ENCODE results near the gene LRRC49.

The LRRC49 gene

GRCh38 chr15:70956201-70956995, 63.8 kb downstream of the LRRC49 start:
- Histone ChIP-seq H3K79me1 (ENCODE audit: low read length) (no peaks in the 10 kb centered on the region), H3K4me2 (ENCODE audit: low read length) (no peak overlapping the region), H2AK5ac (ENCODE audit: low read length) (no peak overlapping the region), H4K8ac (ENCODE audit: low read depth, low read length) (no peak overlapping the region), H3K4ac (ENCODE audit: low read depth, low read length) (no peak overlapping the region), H2BK120ac (ENCODE audit: low read depth, low read length) (no peak overlapping the region), H3K4me3 (ENCODE audit: low read length) (no peak overlapping the region), H3K36me3 (ENCODE audit: control insufficient read depth, insufficient read depth, low read length) (no peaks in the 10 kb centered on the region), H3K18ac (ENCODE audit: low read length) (no peak overlapping the region), H3K27me3 (ENCODE audit: insufficient read depth, low read length, poor library complexity) (no peaks in the 10 kb centered on the region), H3K56ac (ENCODE audit: low read length) (no peak overlapping the region), H3K9ac (ENCODE audit: low read length) (no peak overlapping the region), H4K5ac (ENCODE audit: low read length) (no peak overlapping the region), H2BK5ac (ENCODE audit: low read length) (no peak overlapping the region), H3K4me1 (ENCODE audit: control insufficient read depth, low read depth, low read length) (no peaks in the 10 kb centered on the region), H2BK15ac (replicated peaks; ENCODE audit: low read depth) (no peak overlapping the region), H3K27ac (ENCODE audit: low read depth, low read length) (no peak overlapping the region), H3K79me2 (ENCODE audit: control insufficient read depth, insufficient read depth, low read length) (no peaks in the 10 kb centered on the region), H3K23ac (ENCODE audit: low read length) (no peak overlapping the region)
- WGBS (ENCODE audit: extremely low coverage, insufficient coverage, low lambda C conversion rate): no CpG with 5 or more reads among the region's 3 CpGs
- DNase-seq: no peak

- H3K79me1 ChIP-seq (ENCODE audit: low read length): no peaks in the 10 kb centered on the region
- no peaks in the 10 kb centered on the region for H3K79me2 ChIP-seq (ENCODE audit: control insufficient read depth, insufficient read depth, low read length)
- no peak for DNase-seq
- no peaks in the 10 kb centered on the region for H3K27me3 ChIP-seq (ENCODE audit: insufficient read depth, low read length, poor library complexity)
- H2AK5ac ChIP-seq (ENCODE audit: low read length): no peak overlapping the region
- H2BK15ac ChIP-seq (replicated peaks; ENCODE audit: low read depth): no peak overlapping the region
- no peak overlapping the region for H3K56ac ChIP-seq (ENCODE audit: low read length)
- H3K4me3 ChIP-seq (ENCODE audit: low read length): no peak overlapping the region
- H2BK5ac ChIP-seq (ENCODE audit: low read length): no peak overlapping the region
- H3K23ac ChIP-seq (ENCODE audit: low read length): no peak overlapping the region
- no peaks in the 10 kb centered on the region for H3K4me1 ChIP-seq (ENCODE audit: control insufficient read depth, low read depth, low read length)
- H3K9ac ChIP-seq (ENCODE audit: low read length): no peak overlapping the region
- H4K8ac ChIP-seq (ENCODE audit: low read depth, low read length): no peak overlapping the region
- no peak overlapping the region for H3K4ac ChIP-seq (ENCODE audit: low read depth, low read length)
- no peak overlapping the region for H3K27ac ChIP-seq (ENCODE audit: low read depth, low read length)
- no peaks in the 10 kb centered on the region for H3K36me3 ChIP-seq (ENCODE audit: control insufficient read depth, insufficient read depth, low read length)
- no peak overlapping the region for H3K18ac ChIP-seq (ENCODE audit: low read length)
- H2BK120ac ChIP-seq (ENCODE audit: low read depth, low read length): no peak overlapping the region
- H4K5ac ChIP-seq (ENCODE audit: low read length): no peak overlapping the region
- no peak overlapping the region for H3K4me2 ChIP-seq (ENCODE audit: low read length)
Measured at GRCh38 chr15:70962084-70962483, 69.5 kb downstream of the LRRC49 start.

GRCh38 chr15:70963199-70963598, 70.6 kb downstream of the LRRC49 start:
- Histone ChIP-seq H3K79me1 (ENCODE audit: low read length) (no peaks in the 10 kb centered on the region), H3K27ac (ENCODE audit: low read depth, low read length) (no peak overlapping the region), H3K36me3 (ENCODE audit: control insufficient read depth, insufficient read depth, low read length) (no peaks in the 10 kb centered on the region), H4K8ac (ENCODE audit: low read depth, low read length) (no peak overlapping the region), H2BK15ac (replicated peaks; ENCODE audit: low read depth) (no peak overlapping the region), H3K27me3 (ENCODE audit: insufficient read depth, low read length, poor library complexity) (no peaks in the 10 kb centered on the region), H2BK120ac (ENCODE audit: low read depth, low read length) (no peak overlapping the region), H3K4me1 (ENCODE audit: control insufficient read depth, low read depth, low read length) (no peaks in the 10 kb centered on the region), H4K5ac (ENCODE audit: low read length) (no peak overlapping the region), H3K4me3 (ENCODE audit: low read length) (no peak overlapping the region), H3K18ac (ENCODE audit: low read length) (no peak overlapping the region), H3K4me2 (ENCODE audit: low read length) (no peak overlapping the region), H3K23ac (ENCODE audit: low read length) (no peak overlapping the region), H2BK5ac (ENCODE audit: low read length) (no peak overlapping the region), H3K79me2 (ENCODE audit: control insufficient read depth, insufficient read depth, low read length) (no peaks in the 10 kb centered on the region), H3K4ac (ENCODE audit: low read depth, low read length) (no peak overlapping the region), H2AK5ac (ENCODE audit: low read length) (no peak overlapping the region), H3K56ac (ENCODE audit: low read length) (no peak overlapping the region), H3K9ac (ENCODE audit: low read length) (no peak overlapping the region)
- WGBS (ENCODE audit: extremely low coverage, insufficient coverage, low lambda C conversion rate): no CpG with 5 or more reads among the region's 1 CpG
- DNase-seq: no peak

- no peak overlapping the region for H4K8ac ChIP-seq (ENCODE audit: low read depth, low read length)
- no peak for DNase-seq
- no peak overlapping the region for H3K4ac ChIP-seq (ENCODE audit: low read depth, low read length)
- H3K27me3 ChIP-seq (ENCODE audit: insufficient read depth, low read length, poor library complexity): no peaks in the 10 kb centered on the region
- WGBS (ENCODE audit: extremely low coverage, insufficient coverage, low lambda C conversion rate): no CpG with 5 or more reads among the region's 5 CpGs
- H2BK120ac ChIP-seq (ENCODE audit: low read depth, low read length): no peak overlapping the region
- no peak overlapping the region for H3K9ac ChIP-seq (ENCODE audit: low read length)
- H2BK15ac ChIP-seq (replicated peaks; ENCODE audit: low read depth): no peak overlapping the region
- no peaks in the 10 kb centered on the region for H3K79me2 ChIP-seq (ENCODE audit: control insufficient read depth, insufficient read depth, low read length)
- H3K36me3 ChIP-seq (ENCODE audit: control insufficient read depth, insufficient read depth, low read length): no peaks in the 10 kb centered on the region
- no peak overlapping the region for H3K4me3 ChIP-seq (ENCODE audit: low read length)
- H3K79me1 ChIP-seq (ENCODE audit: low read length): no peaks in the 10 kb centered on the region
- no peaks in the 10 kb centered on the region for H3K4me1 ChIP-seq (ENCODE audit: control insufficient read depth, low read depth, low read length)
- H3K18ac ChIP-seq (ENCODE audit: low read length): no peak overlapping the region
- no peak overlapping the region for H4K5ac ChIP-seq (ENCODE audit: low read length)
- H3K23ac ChIP-seq (ENCODE audit: low read length): no peak overlapping the region
- no peak overlapping the region for H3K27ac ChIP-seq (ENCODE audit: low read depth, low read length)
- H3K4me2 ChIP-seq (ENCODE audit: low read length): no peak overlapping the region
- H3K56ac ChIP-seq (ENCODE audit: low read length): no peak overlapping the region
- H2AK5ac ChIP-seq (ENCODE audit: low read length): no peak overlapping the region
- no peak overlapping the region for H2BK5ac ChIP-seq (ENCODE audit: low read length)
Measured at GRCh38 chr15:70964058-70964457, 71.4 kb downstream of the LRRC49 start.

- H3K4ac ChIP-seq (ENCODE audit: low read depth, low read length): no peak overlapping the region
- H2AK5ac ChIP-seq (ENCODE audit: low read length): no peak overlapping the region
- H3K23ac ChIP-seq (ENCODE audit: low read length): no peak overlapping the region
- H2BK5ac ChIP-seq (ENCODE audit: low read length): no peak overlapping the region
- no peak overlapping the region for H4K8ac ChIP-seq (ENCODE audit: low read depth, low read length)
- no peak overlapping the region for H2BK15ac ChIP-seq (replicated peaks; ENCODE audit: low read depth)
- no peaks in the 10 kb centered on the region for H3K27me3 ChIP-seq (ENCODE audit: insufficient read depth, low read length, poor library complexity)
- no peaks in the 10 kb centered on the region for H3K36me3 ChIP-seq (ENCODE audit: control insufficient read depth, insufficient read depth, low read length)
- no peak overlapping the region for H3K18ac ChIP-seq (ENCODE audit: low read length)
- no peak for DNase-seq
- no peaks in the 10 kb centered on the region for H3K79me2 ChIP-seq (ENCODE audit: control insufficient read depth, insufficient read depth, low read length)
- WGBS (ENCODE audit: extremely low coverage, insufficient coverage, low lambda C conversion rate): no CpG with 5 or more reads among the region's 1 CpG
- no peak overlapping the region for H2BK120ac ChIP-seq (ENCODE audit: low read depth, low read length)
- no peak overlapping the region for H3K4me3 ChIP-seq (ENCODE audit: low read length)
- H3K4me1 ChIP-seq (ENCODE audit: control insufficient read depth, low read depth, low read length): no peaks in the 10 kb centered on the region
- no peak overlapping the region for H3K56ac ChIP-seq (ENCODE audit: low read length)
- no peak overlapping the region for H3K9ac ChIP-seq (ENCODE audit: low read length)
- no peak overlapping the region for H4K5ac ChIP-seq (ENCODE audit: low read length)
- no peak overlapping the region for H3K4me2 ChIP-seq (ENCODE audit: low read length)
- no peak overlapping the region for H3K27ac ChIP-seq (ENCODE audit: low read depth, low read length)
- H3K79me1 ChIP-seq (ENCODE audit: low read length): no peaks in the 10 kb centered on the region
Measured at GRCh38 chr15:70964686-70965085, 72.1 kb downstream of the LRRC49 start.

GRCh38 chr15:70967646-70968045, 75.0 kb downstream of the LRRC49 start:
- Histone ChIP-seq H3K56ac (ENCODE audit: low read length) (no peak overlapping the region), H3K4me2 (ENCODE audit: low read length) (no peak overlapping the region), H2AK5ac (ENCODE audit: low read length) (no peak overlapping the region), H3K18ac (ENCODE audit: low read length) (no peak overlapping the region), H3K23ac (ENCODE audit: low read length) (no peak overlapping the region), H3K4ac (ENCODE audit: low read depth, low read length) (no peak overlapping the region), H4K5ac (ENCODE audit: low read length) (no peak overlapping the region), H2BK5ac (ENCODE audit: low read length) (no peak overlapping the region), H3K79me2 (ENCODE audit: control insufficient read depth, insufficient read depth, low read length) (no peaks in the 10 kb centered on the region), H4K8ac (ENCODE audit: low read depth, low read length) (no peak overlapping the region), H3K36me3 (ENCODE audit: control insufficient read depth, insufficient read depth, low read length) (no peaks in the 10 kb centered on the region), H3K27me3 (ENCODE audit: insufficient read depth, low read length, poor library complexity) (no peaks in the 10 kb centered on the region), H2BK15ac (replicated peaks; ENCODE audit: low read depth) (no peak overlapping the region), H3K4me3 (ENCODE audit: low read length) (no peak overlapping the region), H3K4me1 (ENCODE audit: control insufficient read depth, low read depth, low read length) (no peaks in the 10 kb centered on the region), H3K27ac (ENCODE audit: low read depth, low read length) (no peak overlapping the region), H2BK120ac (ENCODE audit: low read depth, low read length) (no peak overlapping the region), H3K9ac (ENCODE audit: low read length) (no peak overlapping the region), H3K79me1 (ENCODE audit: low read length) (no peaks in the 10 kb centered on the region)
- no peak for DNase-seq
- WGBS (ENCODE audit: extremely low coverage, insufficient coverage, low lambda C conversion rate): no CpG with 5 or more reads among the region's 1 CpG

Data from mesendoderm (in vitro differentiated cells).